Sigmoid colon (tissue), 7 donors: ENCODE data around the gene HSBP1L1. TPM values are rescaled to one million over a fixed set of nuclear protein-coding genes. Genes with fewer than 3 reads are reported as not detected.

Experiments used
- DNase-seq: peaks from one replicate; pipeline ENCODE4 v3.0.0-alpha.2; 2019
- H3K27ac ChIP-seq, 4 donors: fragments of 200-600 bp; sonication (generic); one replicate each; pipeline ENCODE4 v1.5.1; 2016 to 2019; ENCODE audit warnings: mild to moderate bottlenecking in 1 of 4
- H3K27me3 ChIP-seq, 3 donors: fragments of 200-600 bp; sonication (generic); one replicate each; pipeline ENCODE4 v1.5.1; 2019; ENCODE audit warnings: mild to moderate bottlenecking in 1 of 3
- H3K36me3 ChIP-seq, 4 donors: fragments of 200-600 bp; sonication (generic); one replicate each; pipeline ENCODE4 v1.5.1; 2016 to 2019
- H3K4me1 ChIP-seq, 4 donors: fragments of 200-600 bp; sonication (generic); one replicate each; pipeline ENCODE4 v1.5.1; 2017 to 2019
- H3K4me3 ChIP-seq, 4 donors: fragments of 200-600 bp; sonication (generic); one replicate each; pipeline ENCODE4 v1.5.1; 2017 to 2019; ENCODE audit warnings: mild to moderate bottlenecking in 2 of 4, moderate library complexity in 1 of 4
- H3K9me3 ChIP-seq, 4 donors: fragments of 200-600 bp in 3 of 4; sonication (generic) in 3 of 4; one replicate each; pipeline versions ENCODE4 v1.5.1 to v1.6.1; 2013 to 2019
- EP300 ChIP-seq, 4 donors: sonication (generic); formaldehyde crosslinking; IDR thresholded peaks; one replicate each; pipeline ENCODE4 v1.6.1; 2017; ENCODE audit warnings: antibody characterized with exemption in 4 of 4
- POLR2A ChIP-seq, 2 donors: fragments of 450-650 bp; IDR thresholded peaks; one replicate each; pipeline ENCODE4 v1.6.1; 2016; ENCODE audit warnings: antibody characterized with exemption in 2 of 2, mild to moderate bottlenecking in 2 of 2, moderate library complexity in 2 of 2
- POLR2AphosphoS5 ChIP-seq, 4 donors: sonication (generic); formaldehyde crosslinking; IDR thresholded peaks; one replicate each; pipeline ENCODE4 v1.6.1; 2017; ENCODE audit warnings: antibody characterized with exemption in 4 of 4
- WGBS, 2 donors: extraction: QIAGEN DNeasy Blood & Tissue Kit; methylation state at CpG; one replicate each; pipeline ENCODE4 v1.1.7; 2013; 5-methylcytosine and 5-hydroxymethylcytosine counted together
- intact Hi-C: fragments of 100-400 bp; cut with DNase I; formaldehyde crosslinking; loops from one replicate; pipeline ENCODE4 v1.15.1; 2023
- polyA plus RNA-seq, 3 donors: library from polyadenylated mRNA; stranded (reverse); fragments of 200-250 nt; gene quantifications; one replicate each; pipeline ENCODE4 v1.2.3, GENCODE V29; 2013
- total RNA-seq, 4 donors: library from RNA; depleted of rRNA; stranded (reverse); fragments of >200 nt; gene quantifications; one replicate each; pipeline ENCODE4 v1.1.0, GENCODE V29; 2016
- TF ChIP-seq, protein P1 (sequence below), 4 experiments: fragments of 450-650 bp in 3 of 4; fragments of 200-600 bp in 1 of 4; IDR thresholded peaks; one replicate each; pipeline ENCODE4 v1.5.1; 2016 to 2019; ENCODE audit warnings: antibody characterized with exemption in 4 of 4, mild to moderate bottlenecking in 3 of 4, moderate library complexity in 2 of 4
- donor health status: healthy with polysubstance abuse.
- donor health status: Bipolar disorder and iron deficiency.
- donor health status: healthy.

Gene HSBP1L1
- total and polyA plus RNA-seq, 7 donors: 15.8 to 86.5 (median 21.0) TPM

- no peak for DNase-seq
- H3K27me3 ChIP-seq: no peaks in the 10 kb centered on the region
- H3K36me3 ChIP-seq: peaks cover 0 to 48% (median 19%) of the 10 kb centered on the region in 4 donors
- H3K27ac ChIP-seq: no peak overlapping the region
- H3K4me1 ChIP-seq: peaks cover 0 to 5% (median 0%) of the 10 kb centered on the region in 4 donors
- no peaks in the 10 kb centered on the region for H3K9me3 ChIP-seq
- 49 to 82% methylated on average over 14 of the region's 14 CpGs for WGBS, 2 donors
- no peak for TF ChIP-seq POLR2A (IDR thresholded peaks at IDR 0.05)
- no peak for TF ChIP-seq POLR2AphosphoS5 (IDR thresholded peaks at IDR 0.05)
- no peak for TF ChIP-seq EP300 (IDR thresholded peaks at IDR 0.05)
- TF ChIP-seq, protein P1, sequence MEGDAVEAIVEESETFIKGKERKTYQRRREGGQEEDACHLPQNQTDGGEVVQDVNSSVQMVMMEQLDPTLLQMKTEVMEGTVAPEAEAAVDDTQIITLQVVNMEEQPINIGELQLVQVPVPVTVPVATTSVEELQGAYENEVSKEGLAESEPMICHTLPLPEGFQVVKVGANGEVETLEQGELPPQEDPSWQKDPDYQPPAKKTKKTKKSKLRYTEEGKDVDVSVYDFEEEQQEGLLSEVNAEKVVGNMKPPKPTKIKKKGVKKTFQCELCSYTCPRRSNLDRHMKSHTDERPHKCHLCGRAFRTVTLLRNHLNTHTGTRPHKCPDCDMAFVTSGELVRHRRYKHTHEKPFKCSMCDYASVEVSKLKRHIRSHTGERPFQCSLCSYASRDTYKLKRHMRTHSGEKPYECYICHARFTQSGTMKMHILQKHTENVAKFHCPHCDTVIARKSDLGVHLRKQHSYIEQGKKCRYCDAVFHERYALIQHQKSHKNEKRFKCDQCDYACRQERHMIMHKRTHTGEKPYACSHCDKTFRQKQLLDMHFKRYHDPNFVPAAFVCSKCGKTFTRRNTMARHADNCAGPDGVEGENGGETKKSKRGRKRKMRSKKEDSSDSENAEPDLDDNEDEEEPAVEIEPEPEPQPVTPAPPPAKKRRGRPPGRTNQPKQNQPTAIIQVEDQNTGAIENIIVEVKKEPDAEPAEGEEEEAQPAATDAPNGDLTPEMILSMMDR (IDR thresholded peaks at IDR 0.05): no peak
- H3K4me3 ChIP-seq: no peak overlapping the region
- intact Hi-C loops: no loop called here
Measured at GRCh38 chr18:79975985-79976680, 11.7 kb downstream of the HSBP1L1 start.

GRCh38 chr18:79979843-79980242, 15.4 kb downstream of the HSBP1L1 start:
- Histone ChIP-seq H3K27me3 (no peaks in the 10 kb centered on the region), H3K36me3 (peaks cover 0 to 19% (median 4%) of the 10 kb centered on the region in 4 donors), H3K9me3 (no peaks in the 10 kb centered on the region), H3K4me1 (peaks cover 0 to 10% (median 2%) of the 10 kb centered on the region in 4 donors), H3K4me3 (no peak overlapping the region), H3K27ac (no peak overlapping the region)
- no peak for DNase-seq
- WGBS, 2 donors: 94 to 95% methylated on average over 5 of the region's 5 CpGs
- intact Hi-C loops: no loop called here
- TF ChIP-seq, protein P1 (IDR thresholded peaks at IDR 0.05): no peak
- TF ChIP-seq POLR2AphosphoS5 (IDR thresholded peaks at IDR 0.05) (no peak), POLR2A (IDR thresholded peaks at IDR 0.05) (no peak), EP300 (IDR thresholded peaks at IDR 0.05) (no peak)

DNA sequence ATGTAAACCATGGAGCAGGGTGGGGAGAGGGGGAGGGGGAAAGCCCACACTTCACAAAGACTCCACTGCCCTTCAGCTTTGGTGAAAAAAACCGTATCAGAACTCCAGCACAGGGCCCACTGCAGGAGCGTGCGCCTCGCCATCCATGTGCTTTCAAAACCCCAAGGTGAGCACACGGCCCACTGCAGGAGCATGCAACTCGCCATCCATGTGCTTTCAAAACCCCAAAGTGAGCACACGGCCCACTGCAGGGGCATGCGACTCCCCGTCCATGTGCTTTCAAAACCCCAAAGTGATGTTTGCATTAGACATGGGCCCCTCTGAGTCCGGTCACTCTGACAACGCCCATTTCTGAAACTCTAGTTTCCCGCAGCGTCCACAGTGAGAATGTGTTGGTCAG, 16.1 kb downstream of the HSBP1L1 start:
- WGBS, 2 donors: 89% methylated on average over 13 of the region's 13 CpGs
- DNase-seq: no peak
- H3K9me3 ChIP-seq: no peaks in the 10 kb centered on the region
- H3K27me3 ChIP-seq: no peaks in the 10 kb centered on the region
- intact Hi-C loops: no loop called here
- H3K36me3 ChIP-seq: peaks cover 0 to 15% (median 2%) of the 10 kb centered on the region in 4 donors
- no peak overlapping the region for H3K27ac ChIP-seq
- TF ChIP-seq, protein P1 (IDR thresholded peaks at IDR 0.05): no peak
- H3K4me3 ChIP-seq: no peak overlapping the region
- H3K4me1 ChIP-seq: peaks cover 0 to 10% (median 2%) of the 10 kb centered on the region in 4 donors

DNA sequence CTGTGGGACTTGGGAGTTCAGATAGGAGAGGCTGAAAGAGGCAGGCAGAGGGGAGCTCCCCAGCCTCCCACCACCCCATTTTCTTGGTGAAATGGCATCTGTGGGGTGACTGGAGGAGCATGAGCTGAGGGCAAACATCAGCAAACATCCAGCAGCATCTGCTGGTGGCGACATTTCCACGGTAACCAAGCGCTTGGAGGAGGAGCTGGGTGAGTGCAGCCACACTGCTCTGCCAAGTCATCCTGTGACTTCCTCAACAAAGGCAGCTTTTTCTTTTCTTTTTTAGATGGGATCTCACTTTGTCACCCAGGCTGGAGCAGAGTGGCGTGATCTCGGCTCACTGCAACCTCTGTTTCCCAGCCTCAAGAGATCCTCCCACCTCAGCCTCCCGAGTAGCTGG, 18.3 kb downstream of the HSBP1L1 start:
- H3K4me1 ChIP-seq: peaks cover 3 to 25% (median 19%) of the 10 kb centered on the region in 4 donors
- H3K27ac ChIP-seq: no peak overlapping the region
- no peaks in the 10 kb centered on the region for H3K27me3 ChIP-seq
- no peak overlapping the region for H3K4me3 ChIP-seq
- H3K9me3 ChIP-seq: no peaks in the 10 kb centered on the region
- TF ChIP-seq POLR2AphosphoS5 (IDR thresholded peaks at IDR 0.05) (no peak), EP300 (IDR thresholded peaks at IDR 0.05) (no peak), POLR2A (IDR thresholded peaks at IDR 0.05) (no peak)
- TF ChIP-seq, protein P1 (IDR thresholded peaks at IDR 0.05): no peak
- 73 to 88% methylated on average over 6 of the region's 6 CpGs for WGBS, 2 donors
- intact Hi-C loops: no loop called here
- DNase-seq: no peak
- peaks cover 0 to 7% (median 0%) of the 10 kb centered on the region in 4 donors for H3K36me3 ChIP-seq

DNA sequence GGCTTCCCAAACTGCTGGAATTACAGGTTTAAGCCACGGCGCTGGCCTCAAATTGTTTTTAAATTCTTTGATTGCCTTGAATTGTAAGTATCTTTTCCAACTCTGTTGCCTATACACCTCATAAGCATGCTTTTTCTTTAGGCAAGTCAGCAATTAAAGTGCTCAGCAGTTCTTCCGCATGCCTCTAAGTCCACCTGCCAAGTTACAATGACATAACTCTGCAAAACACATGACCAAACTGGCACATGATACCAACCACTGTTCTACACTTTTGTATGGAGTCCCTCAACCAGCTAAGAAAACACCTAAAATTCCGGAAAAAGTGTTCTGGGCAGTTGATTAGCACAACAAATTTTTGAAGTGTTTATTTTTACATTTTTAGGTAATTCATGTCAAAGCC, 18.8 kb downstream of the HSBP1L1 start:
- Histone ChIP-seq H3K4me1 (peaks cover 3 to 26% (median 20%) of the 10 kb centered on the region in 4 donors), H3K27ac (no peak overlapping the region), H3K4me3 (no peak overlapping the region), H3K27me3 (no peaks in the 10 kb centered on the region), H3K9me3 (no peaks in the 10 kb centered on the region), H3K36me3 (peaks cover 0 to 7% (median 0%) of the 10 kb centered on the region in 4 donors)
- intact Hi-C loops: no loop called here
- TF ChIP-seq EP300 (IDR thresholded peaks at IDR 0.05): no peak
- TF ChIP-seq POLR2A (IDR thresholded peaks at IDR 0.05): no peak
- no peak for TF ChIP-seq POLR2AphosphoS5 (IDR thresholded peaks at IDR 0.05)
- TF ChIP-seq, protein P1 (IDR thresholded peaks at IDR 0.05): no peak
- WGBS, 2 donors: 79 to 87% methylated on average over 4 of the region's 4 CpGs
- no peak for DNase-seq
